K562 (cell line): ENCODE measurements around the gene RNF115. TPM values are rescaled to one million over a fixed set of nuclear protein-coding genes. Genes with fewer than 3 reads are reported as not detected.
A peak's percentile ranks its signal among the peaks of the same experiment; 100 is the strongest.

ENCODE experiments used
- ATAC-seq: fragments of 200-7000 bp; cut with Tn5 transposase; 3 replicates; pipeline ENCODE4 v1.9.1; 2020; ENCODE audit warnings: moderate library complexity
- BruUV-seq: library from RNA; stranded (reverse); fragments of 400-500 nt; replicated peaks from 2 replicates; lab custom pipeline; 2021; lab: Mats Ljungman, UMichigan
- CTCF ChIA-PET: fragments of 300-600 bp; formaldehyde crosslinking; extraction: SDS; loops from one replicate; lab custom pipeline; 2021; ENCODE audit warnings: low intra/inter-chr PET ratio; lab: Yijun Ruan, JAX
- POLR2A ChIA-PET: fragments of 300-600, 350-650 bp; sonication (Branson Sonifier 250); formaldehyde crosslinking; extraction: SDS; loops from one replicate; lab custom pipeline; 2021; ENCODE audit warnings: antibody characterized with exemption, inconsistent platforms; lab: Yijun Ruan, JAX
- DNase-seq, 4 experiments: peaks; one replicate each; pipeline versions ENCODE4 v3.0.0 to v3.0.0-alpha.2; 2011 to 2018; ENCODE audit warnings: low spot score in 3 of 4, mixed read lengths in 3 of 4; ENCODE audit errors: extremely low read depth in 1 of 4
- FAIRE-seq: peaks from 2 replicates; lab custom pipeline; 2011; peaks lifted over from hg19 to GRCh38; lab: Jason Lieb, UNC
- H2AFZ ChIP-seq: 2 replicates; pipeline ENCODE4 v1.6.0; 2011; ENCODE audit warnings: low read depth, low read length, control low read depth, inconsistent platforms
- H3K27ac ChIP-seq: fragments of 200-600 bp; 3 replicates; pipeline ENCODE4 v1.8.0; 2011; ENCODE audit warnings: low read depth, mild to moderate bottlenecking, control low read depth, inconsistent platforms, low read length, moderate library complexity, mixed read lengths; ENCODE audit errors: extremely low read depth
- H3K27me3 ChIP-seq, 2 experiments: fragments of 300-600 bp in 1 of 2; 2 replicates in 1 of 2; 3 replicates in 1 of 2; pipeline versions ENCODE4 v1.6.0 to v1.8.0; 2011; ENCODE audit warnings: inconsistent platforms in 2 of 2, low read length in 2 of 2, mild to moderate bottlenecking in 1 of 2, mixed read lengths in 1 of 2, moderate library complexity in 1 of 2; ENCODE audit not compliant: control insufficient read depth in 2 of 2, insufficient read depth in 2 of 2
- H3K36me3 ChIP-seq: fragments of 300-600 bp; 3 replicates; pipeline ENCODE4 v1.8.0; 2011; ENCODE audit warnings: mild to moderate bottlenecking, low read length, inconsistent platforms; ENCODE audit not compliant: control insufficient read depth, insufficient read depth
- H3K4me1 ChIP-seq, 2 experiments: fragments of 200-600 bp in 1 of 2; replicated peaks in 1 of 2; 2 replicates in 1 of 2; 3 replicates in 1 of 2; pipeline versions ENCODE4 v1.5.1 to v1.8.0; 2011; ENCODE audit warnings: inconsistent platforms in 2 of 2, low read length in 2 of 2, mild to moderate bottlenecking in 1 of 2, mixed read lengths in 1 of 2, moderate library complexity in 1 of 2; ENCODE audit not compliant: control insufficient read depth in 2 of 2, insufficient read depth in 2 of 2
- H3K4me2 ChIP-seq: 2 replicates; pipeline ENCODE4 v1.6.1; 2011; ENCODE audit warnings: low read length, control low read depth, inconsistent platforms, mixed read lengths; ENCODE audit not compliant: insufficient read depth
- H3K4me3 ChIP-seq: fragments of 200-600 bp; sonication (generic), shearing (Covaris generic); 2 replicates; pipeline ENCODE4 v1.5.1; 2016; ENCODE audit warnings: control low read depth, inconsistent platforms
- H3K79me2 ChIP-seq: fragments of 200-600 bp; 3 replicates; pipeline ENCODE4 v1.8.0; 2011; ENCODE audit warnings: low read length, inconsistent platforms; ENCODE audit not compliant: control insufficient read depth, insufficient read depth
- H3K9ac ChIP-seq, 2 experiments: 2 replicates each; pipeline versions ENCODE4 v1.6.0 to v1.6.1; 2011; ENCODE audit warnings: low read depth in 2 of 2, low read length in 2 of 2, control low read depth in 1 of 2, inconsistent platforms in 1 of 2, mild to moderate bottlenecking in 1 of 2, mixed read lengths in 1 of 2; ENCODE audit not compliant: insufficient read depth in 1 of 2
- H3K9me1 ChIP-seq: one replicate; pipeline ENCODE4 v1.6.0; 2011; ENCODE audit warnings: inconsistent platforms, mild to moderate bottlenecking, low read length, moderate library complexity; ENCODE audit not compliant: control insufficient read depth, insufficient read depth
- H3K9me3 ChIP-seq: replicated peaks from 2 replicates; pipeline ENCODE4 v1.5.1; 2011; ENCODE audit warnings: low read depth, low read length, inconsistent platforms; ENCODE audit not compliant: control insufficient read depth, insufficient read depth
- H4K20me1 ChIP-seq: replicated peaks from 2 replicates; pipeline ENCODE4 v1.6.1; 2011; ENCODE audit warnings: low read length, inconsistent platforms, mixed read lengths; ENCODE audit not compliant: control insufficient read depth, insufficient read depth
- HSF4 ChIP-seq: fragments of 250-450 bp; sonication (Bioruptor Pico); IDR thresholded peaks from 2 replicates; pipeline ENCODE4 v2.1.2; 2022; ENCODE audit warnings: mild to moderate bottlenecking, moderate library complexity, borderline replicate concordance
- ILK ChIP-seq: fragments of 450-650 bp; IDR thresholded peaks from 2 replicates; pipeline ENCODE4 v1.6.1; 2016; ENCODE audit warnings: missing genetic modification characterization, low read depth, mild to moderate bottlenecking, missing compliant biosample characterization, moderate library complexity, borderline replicate concordance
- KDM5B ChIP-seq: fragments of 200-600 bp; sonication (generic); IDR thresholded peaks from 2 replicates; pipeline ENCODE4 v1.6.1; 2012; ENCODE audit warnings: low read depth, mild to moderate bottlenecking, moderate library complexity, low read length, control low read depth, inconsistent platforms; ENCODE audit not compliant: insufficient replicate concordance
- MTA1 ChIP-seq: fragments of 450-650 bp; IDR thresholded peaks from 2 replicates; pipeline ENCODE4 v1.6.1; 2017; ENCODE audit warnings: borderline replicate concordance
- NFE2L1 ChIP-seq: fragments of 450-650 bp; IDR thresholded peaks from 2 replicates; pipeline ENCODE4 v1.6.1; 2016; ENCODE audit warnings: missing genetic modification characterization, low read depth, mild to moderate bottlenecking, missing compliant biosample characterization, moderate library complexity, borderline replicate concordance
- NFIX ChIP-seq: fragments of 250-450 bp; sonication (Bioruptor Pico); IDR thresholded peaks from 2 replicates; pipeline ENCODE4 v1.4.0; 2020; ENCODE audit warnings: low read depth, mild to moderate bottlenecking, moderate library complexity
- NRF1 ChIP-seq, 2 experiments: fragments of 450-650 bp; IDR thresholded peaks in 1 of 2; conservative IDR thresholded peaks in 1 of 2; 2 replicates each; pipeline ENCODE4 v1.6.1; 2014; ENCODE audit warnings: mild to moderate bottlenecking in 2 of 2
- RBFOX2 ChIP-seq: fragments of 200-400 bp; formaldehyde crosslinking; IDR thresholded peaks from 2 replicates; pipeline ENCODE4 v1.6.1; 2017; ENCODE audit warnings: low read depth, mild to moderate bottlenecking, low read length, moderate library complexity
- RBM34 ChIP-seq: fragments of 200-400 bp; formaldehyde crosslinking; IDR thresholded peaks from 2 replicates; pipeline ENCODE4 v1.6.1; 2018; ENCODE audit warnings: low read length, borderline replicate concordance; ENCODE audit not compliant: insufficient read depth
- SETDB1 ChIP-seq: IDR thresholded peaks from one replicate; pipeline ENCODE4 v1.6.1; 2012; ENCODE audit warnings: low read length, control low read depth, inconsistent platforms
- TRIM28 ChIP-seq: fragments of 450-650 bp; IDR thresholded peaks from 2 replicates; pipeline ENCODE4 v1.6.1; 2017
- ZKSCAN3 ChIP-seq: fragments of 250-450 bp; sonication (Bioruptor Pico); IDR thresholded peaks from 2 replicates; pipeline ENCODE4 v1.4.0; 2020
- ZNF408 ChIP-seq: fragments of 250-450 bp; sonication (Bioruptor Pico); IDR thresholded peaks from 2 replicates; pipeline ENCODE4 v1.4.0; 2020; ENCODE audit warnings: low read depth, mild to moderate bottlenecking, moderate library complexity
- ZNF764 ChIP-seq: fragments of 250-450 bp; sonication (Bioruptor Pico); IDR thresholded peaks from 2 replicates; pipeline ENCODE4 v1.4.0; 2020; ENCODE audit warnings: low read depth, mild to moderate bottlenecking, moderate library complexity
- WGBS: fragments of 100-300 bp; shearing (Covaris generic); methylation state at CpG from one replicate; pipeline ENCODE4 v1.1.6; 2016; ENCODE audit warnings: low coverage, mixed read lengths; ENCODE audit not compliant: insufficient coverage; ENCODE audit errors: missing lambda C conversion rate; 5-methylcytosine and 5-hydroxymethylcytosine counted together
- in situ Hi-C: fragments of 300-500 bp; cut with MboI; formaldehyde crosslinking; loops from 4 replicates; pipeline ENCODE4 v1.15.0; 2018; ENCODE audit warnings: inconsistent platforms, mixed read lengths
- intact Hi-C: fragments of 100-400 bp; cut with micrococcal nuclease; formaldehyde crosslinking; loops from 2 replicates; pipeline ENCODE4 v1.14.2; 2022
- polyA plus RNA-seq, 8 experiments: library from polyadenylated mRNA; depleted of rRNA in 4 of 8; stranded (reverse) in 5 of 8; unstranded in 3 of 8; fragments of >200 nt; fragmentation: Nextera tagmentation in 2 of 8; fragmentation: Illumina TruSeq in 1 of 8; extraction: Ambion mirVana in 2 of 8; extraction: Trizol in 1 of 8; gene quantifications; 2 replicates each; pipeline versions ENCODE4 v1.2.1 to v1.2.3, GENCODE V29; 2011 to 2014; ENCODE audit warnings: inconsistent platforms in 1 of 8, missing spikeins in 1 of 8
- total RNA-seq, 7 experiments: library from RNA; depleted of rRNA in 6 of 7; stranded (reverse); fragments of >200 nt in 6 of 7; fragmentation: Illumina TruSeq in 2 of 7; extraction: Trizol in 2 of 7; gene quantifications; 2 replicates each; pipeline versions ENCODE4 v1.2.1 to v1.2.3, GENCODE V29; 2011 to 2021; ENCODE audit warnings: low replicate concordance in 1 of 7
- TF ChIP-seq, protein P1 (sequence below): sonication (generic); formaldehyde crosslinking; IDR thresholded peaks from 2 replicates; pipeline ENCODE4 v1.8.0; 2023; ENCODE audit warnings: missing genetic modification reagents, mild to moderate bottlenecking, borderline replicate concordance

The RNF115 gene
- total and polyA plus RNA-seq, 9 of the 15 experiments (the other 6 are each of a cell fraction or from before 2014, with no cell fraction given) = 1.9 to 14.3 (median 9.5) TPM

DNA sequence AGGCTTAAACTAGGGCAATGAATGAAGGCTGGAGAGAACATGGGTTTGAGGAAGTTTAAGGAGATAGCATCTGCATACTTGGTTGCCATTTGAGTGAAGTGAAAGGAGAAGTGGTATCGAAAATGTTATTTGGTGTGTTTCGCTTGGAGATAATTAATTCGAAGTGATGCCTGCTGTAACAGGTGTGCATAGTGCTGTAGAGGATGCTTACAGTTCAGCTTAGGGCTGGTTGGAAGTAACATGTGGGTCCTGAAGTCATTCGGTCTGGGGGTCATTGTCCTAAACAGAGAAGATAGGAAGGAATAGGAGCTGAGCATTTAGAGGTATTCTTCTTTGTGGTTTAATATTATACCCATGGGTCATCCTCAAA lies 21.2 kb upstream of the RNF115 start:
- Histone ChIP-seq H3K4me2 (peak overlapping the region; percentile 82), H2AFZ (peak overlapping the region; percentile 96), H3K9me1 (no peaks in the 10 kb centered on the region), H3K9me3 (no peaks in the 10 kb centered on the region), H3K79me2 (no peaks in the 10 kb centered on the region), H3K9ac (peak overlapping the region; percentile 68 to 93), H3K4me3 (peak overlapping the region; percentile 54), H3K27ac (peak overlapping the region; percentile 59; the same call in 2 of the 3 replicates), H3K36me3 (peaks cover 52% of the 10 kb centered on the region), H3K4me1 (peaks cover 7 to 20% of the 10 kb centered on the region in 2 experiments; a peak in 4 of 5 replicates), H4K20me1 (no peaks in the 10 kb centered on the region), H3K27me3 (no peaks in the 10 kb centered on the region)
- FAIRE-seq = no peak
- in situ Hi-C loops (loop anchor here (5.0 kb wide), 1 partner anchor 167 kb away; no protein-coding TSS in a partner anchor), intact Hi-C loops (loop anchor here (1.0 to 5.0 kb wide), 5 partner anchors 14 to 168 kb away; partner anchors contain the start of genes ITGA10 and PIAS3)
- CTCF ChIA-PET = interaction anchor here (0.5 to 2.5 kb wide), 5 partner anchors 41 to 168 kb away, joined by 3 to 16 read pairs (median 6); partner anchors contain the start of genes ANKRD35 and ITGA10
- POLR2A ChIA-PET = interaction anchor here (0.7 to 6.8 kb wide), 19 partner anchors 11 to 207 kb away, joined by 3 to 40 read pairs (median 5); partner anchors contain the start of genes ANKRD34A, PIAS3, POLR3GL and RBM8A
- DNase-seq = peak in 2 of 4 experiments; percentile 21 to 29
- no TSS peak for BruUV-seq
- WGBS = 6% methylated on average over 4 of the region's 4 CpGs
- ATAC-seq = peak; percentile 48
- TF ChIP-seq MTA1 (no peak), HSF4 (CRISPR knock-in tag) (no peak), RBM34 (no peak), RBFOX2 (no peak), ILK (tag) (no peak), ZNF764 (CRISPR knock-in tag) (no peak), ZKSCAN3 (CRISPR knock-in tag) (no peak), NRF1 (conservative IDR thresholded peaks at IDR 0.05 in 1 of 2, IDR thresholded peaks at IDR 0.05 in 1 of 2) (no peak), SETDB1 (no peak), TRIM28 (no peak), ZNF408 (CRISPR knock-in tag) (no peak), NFE2L1 (tag) (no peak), KDM5B (peak; percentile 11), NFIX (CRISPR knock-in tag) (no peak)
- TF ChIP-seq, protein P1, sequence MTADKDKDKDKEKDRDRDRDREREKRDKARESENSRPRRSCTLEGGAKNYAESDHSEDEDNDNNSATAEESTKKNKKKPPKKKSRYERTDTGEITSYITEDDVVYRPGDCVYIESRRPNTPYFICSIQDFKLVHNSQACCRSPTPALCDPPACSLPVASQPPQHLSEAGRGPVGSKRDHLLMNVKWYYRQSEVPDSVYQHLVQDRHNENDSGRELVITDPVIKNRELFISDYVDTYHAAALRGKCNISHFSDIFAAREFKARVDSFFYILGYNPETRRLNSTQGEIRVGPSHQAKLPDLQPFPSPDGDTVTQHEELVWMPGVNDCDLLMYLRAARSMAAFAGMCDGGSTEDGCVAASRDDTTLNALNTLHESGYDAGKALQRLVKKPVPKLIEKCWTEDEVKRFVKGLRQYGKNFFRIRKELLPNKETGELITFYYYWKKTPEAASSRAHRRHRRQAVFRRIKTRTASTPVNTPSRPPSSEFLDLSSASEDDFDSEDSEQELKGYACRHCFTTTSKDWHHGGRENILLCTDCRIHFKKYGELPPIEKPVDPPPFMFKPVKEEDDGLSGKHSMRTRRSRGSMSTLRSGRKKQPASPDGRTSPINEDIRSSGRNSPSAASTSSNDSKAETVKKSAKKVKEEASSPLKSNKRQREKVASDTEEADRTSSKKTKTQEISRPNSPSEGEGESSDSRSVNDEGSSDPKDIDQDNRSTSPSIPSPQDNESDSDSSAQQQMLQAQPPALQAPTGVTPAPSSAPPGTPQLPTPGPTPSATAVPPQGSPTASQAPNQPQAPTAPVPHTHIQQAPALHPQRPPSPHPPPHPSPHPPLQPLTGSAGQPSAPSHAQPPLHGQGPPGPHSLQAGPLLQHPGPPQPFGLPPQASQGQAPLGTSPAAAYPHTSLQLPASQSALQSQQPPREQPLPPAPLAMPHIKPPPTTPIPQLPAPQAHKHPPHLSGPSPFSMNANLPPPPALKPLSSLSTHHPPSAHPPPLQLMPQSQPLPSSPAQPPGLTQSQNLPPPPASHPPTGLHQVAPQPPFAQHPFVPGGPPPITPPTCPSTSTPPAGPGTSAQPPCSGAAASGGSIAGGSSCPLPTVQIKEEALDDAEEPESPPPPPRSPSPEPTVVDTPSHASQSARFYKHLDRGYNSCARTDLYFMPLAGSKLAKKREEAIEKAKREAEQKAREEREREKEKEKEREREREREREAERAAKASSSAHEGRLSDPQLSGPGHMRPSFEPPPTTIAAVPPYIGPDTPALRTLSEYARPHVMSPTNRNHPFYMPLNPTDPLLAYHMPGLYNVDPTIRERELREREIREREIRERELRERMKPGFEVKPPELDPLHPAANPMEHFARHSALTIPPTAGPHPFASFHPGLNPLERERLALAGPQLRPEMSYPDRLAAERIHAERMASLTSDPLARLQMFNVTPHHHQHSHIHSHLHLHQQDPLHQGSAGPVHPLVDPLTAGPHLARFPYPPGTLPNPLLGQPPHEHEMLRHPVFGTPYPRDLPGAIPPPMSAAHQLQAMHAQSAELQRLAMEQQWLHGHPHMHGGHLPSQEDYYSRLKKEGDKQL (CRISPR knock-in tag) = no peak
